Mammary epithelial cell (primary cell): ENCODE results near the gene SSPN.

Experiments
- CTCF ChIP-seq, 2 donors: IDR thresholded peaks in 1 of 2; conservative IDR thresholded peaks in 1 of 2; 2 replicates each; pipeline ENCODE4 v1.5.1; 2011 to 2012; ENCODE audit warnings: inconsistent platforms in 2 of 2, low read length in 2 of 2, mild to moderate bottlenecking in 2 of 2, control low read depth in 1 of 2, low read depth in 1 of 2; ENCODE audit not compliant: insufficient read depth in 1 of 2; ENCODE audit errors: extremely low read depth in 1 of 2
- EZH2 ChIP-seq: IDR thresholded peaks from 2 replicates; pipeline ENCODE4 v1.6.1; 2012; ENCODE audit warnings: low read length, inconsistent platforms, borderline replicate concordance

GRCh38 chr12:26286186-26286585, 90.8 kb downstream of the SSPN start:
- TF ChIP-seq EZH2, result no peak
- no peak for TF ChIP-seq CTCF (conservative IDR thresholded peaks at IDR 0.05 in 1 of 2, IDR thresholded peaks at IDR 0.05 in 1 of 2; ENCODE audit: extremely low read depth in 1 of 2, insufficient read depth in 1 of 2, low read depth in 1 of 2, low read length in 2 of 2)
